ENCODE measurements around the gene REG1A.

Gene REG1A, protein sequence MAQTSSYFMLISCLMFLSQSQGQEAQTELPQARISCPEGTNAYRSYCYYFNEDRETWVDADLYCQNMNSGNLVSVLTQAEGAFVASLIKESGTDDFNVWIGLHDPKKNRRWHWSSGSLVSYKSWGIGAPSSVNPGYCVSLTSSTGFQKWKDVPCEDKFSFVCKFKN

DNA sequence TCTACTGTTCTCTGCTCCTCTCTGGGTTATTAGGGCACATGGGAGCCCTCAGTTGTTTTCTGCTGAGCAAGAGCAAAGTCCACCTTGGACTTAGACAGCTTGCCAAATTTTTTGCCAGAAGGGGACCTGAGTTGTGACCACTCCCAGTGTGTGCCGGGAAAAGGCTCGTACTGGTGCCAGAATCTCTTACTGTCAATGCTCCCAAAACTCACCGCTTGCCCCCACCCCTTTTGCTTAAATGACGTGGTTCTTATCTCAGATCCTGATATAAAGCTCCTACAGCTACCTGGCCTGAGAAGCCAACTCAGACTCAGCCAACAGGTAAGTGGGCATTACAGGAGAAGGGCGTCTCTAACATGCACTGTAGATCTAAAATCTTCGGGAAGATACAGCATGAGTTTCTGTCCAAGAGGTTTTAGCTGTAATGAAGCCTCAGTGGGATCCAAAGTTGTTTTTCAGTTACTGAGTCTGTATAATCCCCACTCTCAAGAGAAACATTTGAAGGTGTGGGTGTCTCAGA, at the start of gene REG1A:
TSS of gene REG1A (plus strand) at position 295 of the 520 bp plus-strand sequence. CDS start 374 bp downstream, outside the sequence.
- DNase-seq, result no peak

DNA sequence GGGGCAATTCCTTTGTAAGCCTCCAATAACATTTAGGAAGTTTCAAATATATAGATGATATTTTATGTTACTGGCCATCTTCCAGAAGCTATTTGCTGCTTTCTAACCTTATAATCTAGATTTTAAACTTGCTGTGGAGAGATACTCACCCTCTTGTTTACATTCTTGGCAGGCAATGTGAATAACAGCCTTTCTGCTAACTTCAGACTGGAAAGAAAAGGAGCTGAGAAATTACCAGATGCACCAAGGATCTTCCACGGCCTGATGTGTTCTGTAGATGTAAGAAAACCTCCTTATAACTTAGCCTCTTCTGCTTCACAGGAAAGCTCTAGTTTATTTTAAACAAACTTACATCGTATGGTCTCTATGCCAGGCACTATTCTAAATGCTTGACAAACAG, 49.2 kb upstream of the REG1A start:
- no peak for DNase-seq

DNA sequence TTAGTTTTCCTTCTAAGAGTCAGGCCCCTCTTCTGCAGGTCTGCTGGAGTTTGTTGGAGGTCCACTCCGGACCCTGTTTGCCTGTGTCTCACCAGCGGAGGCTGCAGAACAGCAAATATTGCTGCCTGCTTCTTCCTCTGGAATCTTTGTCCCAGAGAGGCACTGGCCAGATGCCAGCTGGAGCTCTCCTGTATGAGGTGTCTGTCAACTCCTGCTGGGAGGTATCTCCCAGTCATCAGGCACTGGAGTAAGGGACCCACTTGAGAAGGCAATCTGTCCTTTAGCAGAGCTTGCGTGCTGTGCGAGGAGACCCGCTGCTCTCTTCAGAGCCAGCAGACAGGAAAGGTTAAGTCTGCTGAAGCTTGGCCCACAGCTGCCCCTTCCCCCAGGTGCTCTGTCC, 37.3 kb upstream of the REG1A start:
- no peak for DNase-seq

DNA sequence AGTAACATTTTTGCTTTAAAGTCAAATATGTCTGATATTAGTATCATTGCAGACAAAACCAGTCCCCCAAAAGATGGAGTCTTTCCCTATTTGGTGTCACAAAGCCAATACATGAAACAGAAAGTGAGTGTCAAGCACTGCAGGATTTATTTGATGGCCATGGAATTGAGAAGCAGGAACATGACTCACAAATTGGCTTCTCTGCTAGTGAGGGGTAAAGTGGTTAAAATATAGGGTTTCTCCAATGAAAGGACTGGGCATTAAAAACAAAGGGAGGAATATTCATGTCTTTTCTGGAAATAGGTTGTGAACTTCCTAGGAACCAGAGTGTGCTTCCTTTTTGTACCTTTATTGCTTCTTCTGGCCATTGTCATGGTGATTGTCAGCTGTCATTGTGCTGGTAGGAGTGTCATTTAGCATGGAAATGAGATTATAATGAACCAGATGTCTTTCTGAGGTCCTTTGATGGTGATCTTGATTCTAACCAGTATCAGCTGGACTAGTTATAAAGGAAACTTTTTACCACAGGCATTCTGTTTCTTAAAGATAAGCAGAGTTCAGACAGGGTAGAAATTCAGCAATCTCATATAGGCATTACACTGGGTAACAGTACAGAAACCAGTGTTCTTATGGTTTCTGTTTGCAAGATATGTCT, 36.6 kb upstream of the REG1A start:
- DNase-seq, result no peak

DNA sequence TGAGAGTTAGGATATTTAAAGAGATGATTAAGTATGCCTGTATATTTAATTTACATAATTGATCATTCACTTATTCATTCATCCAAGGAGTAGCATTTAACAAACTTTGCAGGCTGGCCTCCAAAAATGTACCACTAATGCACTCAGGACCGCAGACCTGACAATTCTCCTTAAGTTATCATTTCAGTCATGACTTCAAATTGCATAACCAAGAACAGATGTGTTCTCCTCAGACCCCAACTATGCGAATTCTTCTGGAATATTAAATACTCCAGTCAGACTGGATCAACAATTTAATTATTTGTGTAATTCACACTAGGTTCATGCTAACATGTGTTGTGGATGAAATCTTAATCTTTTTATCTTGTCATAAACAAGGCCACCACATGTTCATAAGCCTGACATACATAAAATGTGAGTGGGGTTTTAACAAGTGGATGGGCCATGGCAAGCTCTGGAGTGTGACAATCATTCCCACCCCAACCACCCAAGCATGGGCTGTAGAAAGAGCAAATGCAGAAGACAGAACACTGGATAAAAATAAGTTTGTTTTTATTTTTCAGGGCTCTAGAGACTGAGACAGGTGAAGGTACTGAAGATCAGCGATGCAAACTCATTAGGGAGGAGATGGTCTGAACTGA, 35.7 kb upstream of the REG1A start:
- no peak for DNase-seq

DNA sequence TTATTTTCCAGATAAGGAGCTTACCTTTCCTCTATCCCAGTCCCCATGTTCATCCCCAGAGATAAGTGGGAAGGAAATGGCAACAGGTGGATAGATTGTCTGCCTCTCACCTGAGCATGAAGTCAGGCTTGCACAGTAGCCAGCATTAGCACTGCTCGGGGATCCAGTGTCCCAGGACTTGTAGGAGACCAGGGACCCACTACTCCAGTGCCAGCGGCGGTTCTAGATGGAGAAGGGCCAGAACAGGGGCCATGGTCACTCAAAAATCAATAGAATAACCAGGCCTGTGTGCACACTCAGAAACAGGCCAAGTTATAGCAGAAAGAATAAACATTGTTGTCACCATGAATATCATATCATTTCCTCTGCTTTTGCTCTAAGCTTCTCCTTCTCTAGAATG, 34.9 kb upstream of the REG1A start:
- no peak for DNase-seq

DNA sequence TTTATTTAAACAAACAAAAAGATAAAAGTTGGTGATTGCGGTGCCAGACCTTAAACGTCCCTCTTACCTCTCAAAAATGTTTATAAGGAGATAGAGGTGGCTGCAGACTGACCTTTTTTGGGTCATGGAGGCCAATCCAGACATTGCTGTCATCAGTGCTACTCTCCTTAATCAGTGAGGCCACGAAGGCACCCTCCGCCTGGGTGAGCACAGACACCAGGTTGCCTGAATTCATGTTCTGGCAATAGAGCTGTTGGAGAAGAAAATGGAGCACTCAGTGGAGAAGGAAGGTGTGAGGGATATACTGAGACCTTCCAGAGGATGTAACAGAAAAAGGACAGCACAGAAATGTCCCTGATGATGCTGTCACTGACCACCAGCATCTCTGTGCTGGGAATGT, 34.0 kb upstream of the REG1A start:
- no peak for DNase-seq

DNA sequence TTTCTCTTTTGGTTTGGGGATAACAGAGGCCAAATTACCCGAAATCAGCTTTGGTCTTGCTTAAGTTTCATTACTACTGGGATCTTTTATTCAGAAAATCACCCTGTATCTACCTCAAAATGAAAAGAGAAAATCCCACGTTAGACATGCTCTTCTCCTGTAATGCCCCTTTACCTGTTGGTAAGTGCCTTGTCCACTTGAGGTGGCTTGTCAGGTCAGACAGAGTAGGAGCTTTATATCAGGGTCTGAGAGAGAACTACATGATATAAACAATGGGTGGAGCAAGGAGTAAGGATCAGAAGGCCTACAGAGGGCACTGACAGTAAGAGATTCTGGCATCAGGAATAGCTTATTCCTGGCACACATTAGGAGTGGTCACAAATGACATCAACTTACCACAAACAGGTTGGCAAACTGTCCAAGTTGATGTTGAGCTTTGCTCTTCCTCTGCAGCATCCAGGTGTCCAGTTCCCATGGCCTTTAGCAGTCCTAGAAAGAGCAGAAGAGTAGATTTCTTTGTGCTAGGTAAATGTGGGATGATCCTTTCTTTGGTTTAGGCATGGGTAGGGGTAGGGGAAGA, 32.4 kb upstream of the REG1A start, which contains the start of gene REG1B:
TSS of gene REG1B (minus strand) at position 209 of the 580 bp plus-strand sequence. CDS start 381 bp downstream, outside the sequence.
- DNase-seq, result no peak

DNA sequence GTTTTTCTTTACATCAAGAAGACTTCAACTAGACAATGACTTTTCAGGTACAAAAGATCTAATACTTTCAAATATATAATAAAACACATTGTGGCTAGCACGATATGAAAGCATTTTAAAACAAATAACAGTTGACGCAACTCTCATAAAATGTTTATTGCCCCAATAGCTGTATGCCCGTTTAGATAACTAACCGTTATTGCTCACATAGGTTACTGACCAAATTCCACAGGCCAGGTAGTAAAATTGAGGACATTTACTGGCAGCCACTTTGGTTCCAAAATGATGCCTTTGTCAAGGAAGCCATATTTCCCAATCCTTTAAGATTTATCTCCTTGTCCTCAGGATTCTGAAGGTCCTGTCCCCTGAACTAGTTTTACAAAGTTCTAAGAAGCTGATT, 29.6 kb upstream of the REG1A start:
- DNase-seq, result no peak

DNA sequence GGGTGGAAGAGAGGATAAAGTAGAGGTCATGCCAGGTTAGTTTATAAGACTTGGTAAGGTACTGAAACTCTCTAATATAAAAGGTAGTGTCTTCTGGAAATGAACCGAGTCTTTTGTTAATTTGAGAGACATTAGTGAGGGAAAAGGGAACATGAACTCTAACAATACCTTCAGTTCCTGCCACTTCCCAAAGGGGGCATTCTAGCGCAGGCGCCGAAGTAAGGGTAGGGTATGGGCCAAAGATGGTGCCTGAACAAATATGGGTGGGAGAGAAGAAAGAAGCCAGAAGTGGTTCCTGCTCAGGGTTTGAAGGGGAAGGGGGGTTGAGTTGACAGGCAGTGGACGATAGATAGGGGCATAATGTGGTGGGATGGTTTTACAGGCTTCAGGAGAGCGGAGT, 22.4 kb upstream of the REG1A start:
- no peak for DNase-seq

DNA sequence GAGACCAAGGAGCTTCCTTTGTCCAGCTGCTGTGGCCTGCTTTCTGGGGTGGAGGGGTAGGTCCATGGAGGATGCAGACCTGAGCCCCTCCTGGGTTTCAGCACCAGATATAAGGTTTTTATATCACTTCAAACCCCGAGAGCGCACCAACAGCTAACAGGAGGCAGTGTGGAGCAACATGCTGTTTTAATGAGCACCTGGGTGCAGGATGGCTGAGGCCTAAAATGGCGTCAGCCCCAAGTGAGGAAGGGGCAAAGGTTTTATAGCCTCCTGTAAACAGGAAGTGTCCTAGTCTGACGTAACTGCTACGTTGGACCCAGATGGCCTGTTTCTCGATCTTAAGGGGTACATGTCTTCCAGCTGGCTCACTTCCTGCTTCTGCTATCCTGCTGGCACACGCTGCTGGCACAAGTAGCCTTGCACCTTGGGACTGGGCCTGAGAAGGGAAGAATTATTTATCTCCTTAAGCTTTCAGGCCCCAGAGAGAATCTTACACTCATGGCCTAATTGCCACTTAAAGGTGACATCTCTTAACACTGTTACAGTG, 21.1 kb upstream of the REG1A start:
- no peak for DNase-seq

DNA sequence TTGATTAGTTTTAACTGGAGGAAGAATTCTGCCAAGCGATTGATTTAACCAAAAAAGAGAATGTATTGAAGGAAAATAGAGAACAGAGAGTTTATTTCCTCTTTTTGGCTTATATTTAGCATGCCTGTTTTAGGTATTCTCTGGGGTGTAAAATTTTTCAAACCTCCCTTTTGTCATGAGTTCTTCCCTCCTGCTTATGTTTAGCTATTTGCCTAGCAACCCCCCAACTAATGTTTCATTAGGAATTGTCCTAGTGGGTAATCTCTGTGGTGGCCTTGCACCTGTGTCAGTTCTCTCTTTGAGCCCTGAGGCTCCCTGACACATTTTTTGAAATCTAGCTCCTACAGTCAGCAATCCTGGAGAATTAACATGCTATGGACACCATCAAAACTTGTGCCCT, 20.0 kb upstream of the REG1A start:
- no peak for DNase-seq

DNA sequence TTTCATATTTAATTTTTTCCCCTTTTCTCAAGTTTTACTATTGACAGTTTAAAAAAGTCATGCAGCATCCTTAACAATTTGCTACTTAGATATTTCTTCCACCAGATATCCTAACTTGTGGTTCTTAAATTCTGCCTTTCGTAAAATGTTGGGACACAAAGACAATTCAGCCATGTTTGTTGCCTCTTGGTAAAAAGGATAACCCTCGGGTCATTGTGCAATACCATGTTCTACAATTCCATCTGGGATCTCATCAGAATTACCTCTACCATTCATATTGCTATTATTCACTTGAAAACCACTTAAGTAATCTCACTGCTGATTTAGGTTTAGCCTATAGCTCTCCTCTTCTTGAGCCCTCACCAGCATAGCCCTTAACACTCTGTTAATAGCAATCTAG, 19.3 kb upstream of the REG1A start:
- no peak for DNase-seq

DNA sequence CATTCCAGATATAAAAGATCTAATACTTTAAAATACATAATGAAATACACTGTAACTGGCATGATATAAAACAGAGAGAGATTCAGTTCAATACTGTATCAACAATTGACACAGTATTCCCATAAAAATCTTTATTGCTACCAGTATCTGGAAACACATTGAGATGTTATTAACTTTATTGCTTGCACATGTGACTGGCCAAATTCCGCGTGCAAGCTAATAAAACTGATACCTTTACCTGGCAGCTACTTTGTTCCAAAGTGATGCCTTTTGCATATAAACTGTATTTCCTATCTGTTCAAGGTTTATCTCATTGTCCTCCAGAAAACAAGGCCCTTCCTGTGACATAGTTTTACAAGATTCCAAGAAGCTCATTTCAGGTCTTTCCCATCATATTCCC, 17.1 kb upstream of the REG1A start:
- DNase-seq, result no peak

DNA sequence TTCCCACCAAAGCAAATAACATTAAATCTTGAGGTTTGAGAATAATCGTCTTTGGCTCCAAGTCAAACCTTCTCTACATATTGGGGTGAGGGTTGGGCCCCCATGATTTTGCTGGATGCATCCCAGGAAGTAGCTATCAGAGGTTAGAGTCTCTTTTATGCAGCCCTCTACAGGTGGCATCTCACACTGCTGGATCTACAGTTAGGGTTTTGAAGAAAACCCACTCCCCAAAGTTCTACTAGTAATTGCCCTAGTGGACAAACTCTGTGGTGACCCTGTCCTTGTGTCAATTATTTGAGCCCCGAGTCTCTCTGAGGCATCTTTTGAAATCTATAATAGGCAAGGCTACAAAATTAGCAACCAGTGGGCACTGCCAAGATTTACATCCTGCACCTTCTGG, 15.0 kb upstream of the REG1A start:
- no peak for DNase-seq

DNA sequence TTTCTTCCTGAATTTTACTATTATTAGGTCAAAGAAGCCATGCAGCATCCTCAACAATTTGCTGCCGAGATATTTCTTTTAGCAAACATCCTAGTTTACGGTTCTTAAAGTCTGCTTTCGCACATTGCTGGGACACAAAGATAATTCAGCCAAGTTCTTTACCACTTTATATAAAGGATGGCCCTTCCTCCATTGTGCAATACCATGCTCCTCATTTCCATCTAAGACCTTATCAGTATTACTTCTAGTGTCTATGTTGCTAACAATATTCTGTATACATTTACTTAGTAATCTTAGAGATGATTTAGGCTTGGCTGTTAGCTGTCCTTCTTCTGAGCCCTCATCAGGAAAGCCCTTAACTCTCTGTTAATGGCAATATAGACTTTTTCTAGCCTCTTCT, 8.0 kb upstream of the REG1A start:
- no peak for DNase-seq

DNA sequence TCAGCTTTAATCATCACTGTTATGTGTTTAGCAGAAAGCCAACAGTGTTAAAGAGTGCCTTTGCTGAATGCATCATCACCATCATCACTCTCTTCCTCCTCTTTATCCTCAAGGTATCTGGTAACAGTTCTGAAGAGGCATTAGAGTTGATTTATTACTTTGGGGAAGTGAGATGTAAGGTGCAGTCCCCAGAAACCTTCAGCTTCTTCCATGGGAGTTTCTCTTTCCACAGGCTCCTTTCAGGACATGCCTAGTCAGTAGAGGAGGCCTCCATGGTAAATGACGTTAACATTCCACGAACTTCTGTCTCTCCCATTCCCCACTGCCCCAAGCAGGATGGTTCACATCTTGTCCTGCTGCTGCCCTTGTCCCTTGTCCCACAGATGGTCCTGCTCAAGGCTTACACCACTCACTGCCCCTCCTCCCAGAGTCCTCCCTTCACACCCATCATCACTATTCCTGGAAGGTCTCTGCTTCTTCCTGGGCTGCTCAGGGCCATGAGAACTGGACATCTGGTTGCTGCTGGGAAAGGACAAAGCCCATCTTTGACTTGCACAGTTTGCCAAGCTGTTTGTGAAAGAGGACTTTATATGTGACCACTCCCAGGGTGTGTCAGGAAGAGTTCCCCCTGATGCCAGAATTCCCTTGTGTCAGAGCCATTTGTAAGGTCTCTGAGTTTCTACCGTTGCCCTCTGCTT, 5.3 kb upstream of the REG1A start:
- DNase-seq, result no peak

DNA sequence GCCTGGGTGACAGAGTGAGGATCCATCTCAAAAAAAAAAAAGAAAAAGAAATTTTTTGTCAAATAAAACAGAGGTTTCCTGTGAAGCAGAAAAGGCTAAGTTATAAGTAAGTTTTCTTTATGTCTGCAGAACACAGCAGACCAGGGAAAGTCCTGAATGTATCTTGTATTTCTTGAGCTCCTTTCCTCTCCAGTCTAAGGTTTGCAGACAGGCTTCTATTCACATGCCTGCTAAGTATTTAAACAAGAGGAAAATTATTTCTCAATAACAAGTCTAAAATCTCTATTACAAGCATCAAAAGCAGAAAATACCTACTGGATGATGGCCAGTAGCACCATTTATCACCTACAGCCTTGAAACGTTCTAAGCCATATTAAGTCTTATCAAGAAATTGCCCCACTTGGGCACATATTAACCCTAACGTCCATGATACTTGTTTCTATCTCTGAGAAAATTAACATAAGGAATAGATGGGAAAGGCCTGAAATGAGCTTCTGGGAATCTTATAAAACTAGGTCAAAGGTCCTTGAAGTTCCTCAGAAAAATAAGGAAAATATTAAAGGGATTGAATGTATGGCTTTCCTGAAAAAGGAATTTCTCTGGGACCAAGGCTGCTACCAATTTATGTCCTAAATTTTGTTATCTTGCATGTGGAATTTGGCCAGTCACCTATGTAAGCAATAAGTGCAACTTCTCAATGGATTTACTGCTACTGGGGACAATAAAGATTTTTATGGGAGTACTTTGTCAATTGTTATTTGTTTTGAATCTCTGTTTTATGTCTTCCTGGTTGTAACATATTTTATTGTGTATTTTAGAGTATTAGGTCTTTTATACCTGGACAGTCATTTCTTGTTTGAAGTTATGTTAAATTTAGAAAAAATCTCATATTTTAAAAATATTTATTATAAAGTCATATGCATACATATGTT, 3.0 kb upstream of the REG1A start:
- no peak for DNase-seq

DNA sequence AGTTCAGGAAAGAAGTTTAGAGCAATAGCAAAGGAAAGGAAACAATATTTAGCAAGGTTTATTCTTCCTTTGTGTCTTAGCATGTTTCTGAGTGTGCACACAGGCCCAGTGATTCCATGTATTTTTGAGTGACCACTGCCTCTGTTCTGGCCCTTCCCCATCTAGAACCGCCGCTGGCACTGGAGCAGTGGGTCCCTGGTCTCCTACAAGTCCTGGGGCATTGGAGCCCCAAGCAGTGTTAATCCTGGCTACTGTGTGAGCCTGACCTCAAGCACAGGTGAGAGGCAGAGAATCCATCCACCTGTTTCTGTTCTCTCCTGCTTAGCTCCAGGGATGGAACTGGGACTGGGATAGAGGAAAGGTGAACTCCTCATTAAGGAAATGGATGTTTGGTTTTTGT, 2.4 kb downstream of the REG1A start:
- DNase-seq, result no peak

DNA sequence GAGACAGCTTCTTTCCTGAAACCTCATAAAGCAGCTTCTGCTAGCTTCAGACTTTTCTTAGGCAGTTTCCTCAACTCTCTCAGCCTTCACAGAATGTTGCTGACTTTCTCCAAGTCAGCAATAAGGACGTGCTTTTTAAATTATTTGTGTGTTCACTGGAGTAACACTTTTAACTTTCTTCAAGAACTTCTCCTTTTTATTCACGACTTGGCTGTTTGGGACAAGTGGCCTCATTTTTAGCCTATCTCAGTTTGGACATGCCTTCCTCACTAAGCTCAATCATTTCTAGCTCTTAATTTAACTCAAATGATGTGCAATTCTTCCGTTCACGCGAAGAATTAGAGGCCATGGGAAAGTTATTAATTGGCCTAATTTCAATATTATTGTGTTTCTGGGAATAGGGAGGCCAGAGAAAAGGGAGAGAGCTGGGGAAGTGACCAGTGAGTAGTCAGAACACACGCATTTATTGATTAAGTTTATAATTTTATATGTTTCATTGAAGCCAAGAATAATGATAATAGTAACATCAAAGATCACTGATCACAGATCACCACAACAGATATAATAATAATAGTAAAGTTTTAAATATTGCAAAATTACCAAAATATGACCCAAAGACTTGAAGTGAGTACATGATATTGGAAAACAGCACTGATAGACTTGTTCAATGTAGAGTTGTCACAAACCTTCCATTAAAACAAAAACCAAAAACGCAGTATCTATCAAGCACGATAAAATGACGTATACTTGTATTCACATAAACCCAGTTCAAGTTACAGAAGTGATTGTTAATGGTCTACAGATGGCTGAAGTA, 4.8 kb downstream of the REG1A start:
- DNase-seq, result no peak

DNA sequence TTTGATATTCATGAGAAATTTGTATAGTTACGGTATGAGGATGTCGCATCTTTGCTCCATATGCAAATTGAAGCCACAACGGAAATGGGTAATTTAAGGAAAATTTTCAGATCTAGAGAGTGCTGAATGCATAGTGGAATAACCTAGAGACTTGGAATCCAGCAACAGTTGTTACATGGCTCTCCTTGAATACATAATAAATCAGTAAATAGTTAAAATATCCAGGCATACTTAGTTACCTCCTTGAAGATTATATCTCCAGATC, 5.4 kb downstream of the REG1A start:
- no peak for DNase-seq

Measured in stimulated activated CD4-positive, alpha-beta T cell treated with anti-CD3 and anti-CD28 coated beads, Interleukin-12 subunit alpha, Interleukin-12 subunit beta, amount 100 ng/mL, for 4 hours (primary cell).